ENCODE results near the gene CTRB1. TPM values are rescaled to one million over a fixed set of nuclear protein-coding genes. Genes with fewer than 3 reads are reported as not detected.
A peak's percentile ranks its signal among the peaks of the same experiment; 100 is the strongest.

CTRB1 gene
- total RNA-seq, 2 donors from 2014 or later = 14,932 to 20,352 TPM

- Histone ChIP-seq H3K9me3 (no peaks in the 10 kb centered on the region), H3K4me3 (peak overlapping the region; percentile 46 to 53), H3K27ac (peak overlapping the region; percentile 96 to 99 (median 99)), H3K27me3 (no peaks in the 10 kb centered on the region), H3K4me1 (peaks cover 89% of the 10 kb centered on the region), H3K36me3 (replicated peaks in 1 of 2; ENCODE audit: insufficient read depth in 1 of 2, low read depth in 2 of 2) (no peaks in the 10 kb centered on the region)
- 2 to 3% methylated on average over 25 to 29 of the region's 29 CpGs for WGBS, 2 donors
- intact Hi-C loops (cut with DNase I) = loop anchor here (10.0 kb wide), 1 partner anchor 55 kb away; no protein-coding TSS in a partner anchor
- peak; percentile 8 to 45 (median 36) for TF ChIP-seq POLR2A (IDR thresholded peaks at IDR 0.05)
- no peak for TF ChIP-seq CTCF (IDR thresholded peaks at IDR 0.05)
- DNase-seq (peak; percentile 79 to 90 (median 86)), ATAC-seq (peak; percentile 43)
Observed at GRCh38 chr16:75250089-75250808, 31.5 kb downstream of the CTRB1 start.

GRCh38 chr16:75250809-75251279 is 32.1 kb downstream of the CTRB1 start:
- H3K4me3 ChIP-seq = peak overlapping the region; percentile 46 to 53
- DNase-seq (peak; percentile 79 to 86 (median 82)), ATAC-seq (peak; percentile 73)
- peak overlapping the region; percentile 96 to 99 (median 99) for H3K27ac ChIP-seq
- TF ChIP-seq POLR2A (IDR thresholded peaks at IDR 0.05) = peak; percentile 53 to 71 (median 67)
- no peak for TF ChIP-seq CTCF (IDR thresholded peaks at IDR 0.05)
- H3K27me3 ChIP-seq = no peaks in the 10 kb centered on the region
- no peaks in the 10 kb centered on the region for H3K9me3 ChIP-seq
- peaks cover 84% of the 10 kb centered on the region for H3K4me1 ChIP-seq
- intact Hi-C loops (cut with DNase I) = loop anchor here (10.0 kb wide), 1 partner anchor 54 kb away; no protein-coding TSS in a partner anchor
- 1% methylated on average over 51 of the region's 59 CpGs; no CpG with 5 or more reads in 1 of the 2 donors for WGBS, 2 donors
- H3K36me3 ChIP-seq (replicated peaks in 1 of 2; ENCODE audit: insufficient read depth in 1 of 2, low read depth in 2 of 2) = no peaks in the 10 kb centered on the region

GRCh38 chr16:75251280-75252048 is 32.7 kb downstream of the CTRB1 start, which contains the start of gene BCAR1:
Gene BCAR1, minus strand, starts transcription at chr16:75251624. Its CDS starts 142 bp downstream, at chr16:75251482.
- intact Hi-C loops (cut with DNase I) = loop anchor here (10.0 kb wide), 1 partner anchor 53 kb away; no protein-coding TSS in a partner anchor
- TF ChIP-seq POLR2A (IDR thresholded peaks at IDR 0.05) (peak in 1 of 3 donors; percentile 35), CTCF (IDR thresholded peaks at IDR 0.05) (peak in 1 of 7 experiments; percentile 34)
- no peaks in the 10 kb centered on the region for H3K9me3 ChIP-seq
- peak within 1 kb of the TSS; percentile 96 to 99 (median 99) for H3K27ac ChIP-seq
- peak; percentile 89 to 94 (median 92) for DNase-seq
- H3K36me3 ChIP-seq (replicated peaks in 1 of 2; ENCODE audit: insufficient read depth in 1 of 2, low read depth in 2 of 2) = no peaks in the 10 kb centered on the region
- 0% methylated on average over 1 to 72 of the region's 84 CpGs for WGBS, 2 donors
- H3K4me3 ChIP-seq = peak within 1 kb of the TSS; percentile 46 to 53
- peaks cover 84% of the 10 kb centered on the region for H3K4me1 ChIP-seq
- no peaks in the 10 kb centered on the region for H3K27me3 ChIP-seq
- ATAC-seq = peak; percentile 84

- no peak for TF ChIP-seq CTCF (IDR thresholded peaks at IDR 0.05)
- no peak for TF ChIP-seq POLR2A (IDR thresholded peaks at IDR 0.05)
- 62 to 79% methylated on average over 11 to 23 of the region's 24 CpGs for WGBS, 2 donors
Observed at GRCh38 chr16:75252049-75252864, 33.5 kb downstream of the CTRB1 start.

More at GRCh38 chr16:75252049-75252864, 33.5 kb downstream of the CTRB1 start:
- Histone ChIP-seq H3K27me3 (no peaks in the 10 kb centered on the region), H3K4me1 (peaks cover 84% of the 10 kb centered on the region), H3K9me3 (no peaks in the 10 kb centered on the region), H3K4me3 (no peak overlapping the region), H3K27ac (peak overlapping the region; percentile 96 to 99 (median 99)), H3K36me3 (replicated peaks in 1 of 2; ENCODE audit: insufficient read depth in 1 of 2, low read depth in 2 of 2) (no peaks in the 10 kb centered on the region)
- intact Hi-C loops (cut with DNase I) = loop anchor here (10.0 kb wide), 1 partner anchor 53 kb away; no protein-coding TSS in a partner anchor
- DNase-seq (peak in 1 of 4 donors; percentile 14), ATAC-seq (no peak)
